ENCODE data around the gene GATC. TPM values are rescaled to one million over a fixed set of nuclear protein-coding genes. Genes with fewer than 3 reads are reported as not detected.

GATC gene
- total and polyA plus RNA-seq, 2 of the 4 experiments (the other 2 are of a cell fraction) = 8.7 to 16.5 TPM

DNA sequence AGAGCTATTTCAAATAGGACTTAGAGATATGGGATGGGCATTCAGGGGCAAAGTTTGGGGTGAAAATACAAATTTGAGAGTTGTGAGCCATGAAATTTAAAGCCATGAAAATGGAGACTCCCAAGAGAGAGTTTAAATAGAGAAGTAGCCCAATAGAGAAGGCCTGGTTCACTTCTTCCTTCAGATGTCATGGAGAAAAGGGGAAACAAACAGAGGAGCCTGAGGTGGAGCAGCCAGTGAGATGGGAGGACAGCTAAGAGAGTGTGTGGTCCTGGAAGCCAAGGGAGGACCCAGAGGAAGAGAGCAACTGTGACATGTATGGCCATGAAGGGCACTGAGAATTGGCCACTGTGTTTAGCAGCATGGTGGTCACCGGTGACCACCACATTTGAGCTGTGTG, 37.4 kb downstream of the GATC start:
- Histone ChIP-seq H3K56ac (ENCODE audit: extremely low read depth, insufficient read depth, low read length) (no peak overlapping the region), H3K4me2 (ENCODE audit: low read depth, low read length) (no peak overlapping the region), H3K79me1 (ENCODE audit: low read depth in 1 of 2, low read length in 2 of 2) (peaks cover 14 to 25% of the 10 kb centered on the region in 2 experiments), H3K4me1 (ENCODE audit: control insufficient read depth, insufficient read depth, low read length) (no peaks in the 10 kb centered on the region), H2AK9ac (replicated peaks; ENCODE audit: low read depth, low read length, poor library complexity) (no peak overlapping the region), H3K9me3 (ENCODE audit: control insufficient read depth, insufficient read depth, low read length) (no peaks in the 10 kb centered on the region), H4K5ac (ENCODE audit: low read depth, low read length) (no peak overlapping the region), H3K23ac (ENCODE audit: low read depth, low read length) (no peak overlapping the region), H2BK5ac (ENCODE audit: low read depth, low read length, poor library complexity, severe bottlenecking) (no peak overlapping the region), H3K18ac (ENCODE audit: low read depth, low read length) (no peak overlapping the region), H2BK20ac (ENCODE audit: low read depth, low read length) (no peak overlapping the region), H3K4ac (ENCODE audit: low read depth, low read length) (no peak overlapping the region), H3K9ac (ENCODE audit: low read depth, low read length) (no peak overlapping the region), H3K27me3 (ENCODE audit: control insufficient read depth, insufficient read depth, low read length) (no peaks in the 10 kb centered on the region), H2BK15ac (ENCODE audit: low read depth, low read length) (no peak overlapping the region), H2AK5ac (ENCODE audit: low read depth, low read length) (no peak overlapping the region), H3K14ac (replicated peaks; ENCODE audit: low read depth, low read length) (no peak overlapping the region), H3K36me3 (ENCODE audit: control insufficient read depth, insufficient read depth, low read length) (peaks cover 8% of the 10 kb centered on the region), H2AFZ (replicated peaks; ENCODE audit: low read length, poor library complexity) (no peak overlapping the region), H3K4me3 (ENCODE audit: insufficient read depth, low read depth, low read length) (no peak overlapping the region), H2BK120ac (ENCODE audit: low read depth, low read length) (no peak overlapping the region), H4K8ac (ENCODE audit: low read depth in 2 of 2, low read length in 2 of 2) (no peak overlapping the region), H3K9me1 (ENCODE audit: insufficient read depth, low read length) (peaks cover 4% of the 10 kb centered on the region; the same call in 1 of the 2 replicates), H4K20me1 (ENCODE audit: insufficient read depth, low read length) (no peaks in the 10 kb centered on the region), H4K91ac (ENCODE audit: insufficient read depth, low read depth, low read length) (no peak overlapping the region), H3K27ac (ENCODE audit: insufficient read depth, low read length) (no peak overlapping the region)
- in situ Hi-C loops (cut with MboI; ENCODE audit: low sequenced_read_pairs) (no loop called here), dilution Hi-C loops (cut with HindIII; ENCODE audit: low sequenced_read_pairs, unreplicated experiment) (no loop called here), intact Hi-C loops (cut with micrococcal nuclease) (no loop called here)
- no peak for DNase-seq
- 100% methylated on average over 1 of the region's 1 CpG; no CpG with 5 or more reads in 1 of the 2 experiments for WGBS, 2 experiments (ENCODE audit: extremely low coverage in 2 of 2, insufficient read length in 1 of 2)
- no peak for ATAC-seq (ENCODE audit: low read depth)
- ChIA-PET CTCF (no interaction called here), POLR2A (ENCODE audit: unreplicated experiment) (interaction anchor here (0.6 kb wide), 1 partner anchor 24 kb away, joined by 3 read pairs; no protein-coding TSS in a partner anchor)
- TF ChIP-seq, protein P1, sequence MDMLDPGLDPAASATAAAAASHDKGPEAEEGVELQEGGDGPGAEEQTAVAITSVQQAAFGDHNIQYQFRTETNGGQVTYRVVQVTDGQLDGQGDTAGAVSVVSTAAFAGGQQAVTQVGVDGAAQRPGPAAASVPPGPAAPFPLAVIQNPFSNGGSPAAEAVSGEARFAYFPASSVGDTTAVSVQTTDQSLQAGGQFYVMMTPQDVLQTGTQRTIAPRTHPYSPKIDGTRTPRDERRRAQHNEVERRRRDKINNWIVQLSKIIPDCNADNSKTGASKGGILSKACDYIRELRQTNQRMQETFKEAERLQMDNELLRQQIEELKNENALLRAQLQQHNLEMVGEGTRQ (IDR thresholded peaks at IDR 0.05; ENCODE audit: low read depth, low read length) = no peak
- TF ChIP-seq NFE2L2 (IDR thresholded peaks at IDR 0.05; ENCODE audit: low read depth, low read length) (no peak), FOS (IDR thresholded peaks at IDR 0.05; ENCODE audit: low read depth, low read length) (no peak), SMC3 (IDR thresholded peaks at IDR 0.05; ENCODE audit: low read depth, low read length) (no peak)
- no TSS peak for BruUV-seq (replicated peaks)
